Right lobe of liver (tissue), 4 donors: ENCODE measurements around the gene CCDC170.

Source experiments
- CTCF ChIP-seq, 4 donors: fragments of 200-600 bp in 3 of 4; fragments of 450-650 bp in 1 of 4; IDR thresholded peaks; one replicate each; pipeline versions ENCODE4 v1.5.1 to v1.8.0; 2016 to 2022; ENCODE audit warnings: antibody characterized with exemption in 4 of 4, mild to moderate bottlenecking in 2 of 4
- POLR2A ChIP-seq: fragments of 450-650 bp; IDR thresholded peaks from one replicate; pipeline ENCODE4 v1.6.1; 2017; ENCODE audit warnings: antibody characterized with exemption, mild to moderate bottlenecking
- donor health status: DM: no; HTN: no; CAD: no.
- donor health status: DM: no; HTN: no; CAD: no.
- donor health status: DM: no; HTN: yes; CAD: no.

GRCh38 chr6:151632415-151632987 lies 138.7 kb downstream of the CCDC170 start:
- TF ChIP-seq CTCF (IDR thresholded peaks at IDR 0.05) (no peak), POLR2A (no peak)
